Adrenal gland (tissue), 12 donors: ENCODE data around the gene IQCN. TPM values are rescaled to one million over a fixed set of nuclear protein-coding genes. Genes with fewer than 3 reads are reported as not detected.

Experiments
- DNase-seq, 7 donors: peaks; one replicate each; pipeline ENCODE4 v3.0.0-alpha.2; 2019 to 2020
- H3K27ac ChIP-seq, 5 donors: fragments of 200-600 bp; sonication (generic) in 4 of 5; 1 replicate in 3 of 5; 2 replicates in 2 of 5; pipeline versions ENCODE4 v1.5.1 to v1.8.0; 2016 to 2020; ENCODE audit warnings: mild to moderate bottlenecking in 1 of 5
- H3K27me3 ChIP-seq: fragments of 200-600 bp; 2 replicates; pipeline ENCODE4 v1.8.0; 2021
- H3K36me3 ChIP-seq, 2 donors: fragments of 200-600 bp; replicated peaks in 1 of 2; 1 replicate in 1 of 2; 2 replicates in 1 of 2; pipeline versions ENCODE4 v1.5.1 to v1.8.0; 2018 to 2022
- H3K4me1 ChIP-seq, 2 donors: fragments of 200-600 bp; replicated peaks in 1 of 2; 1 replicate in 1 of 2; 2 replicates in 1 of 2; pipeline versions ENCODE4 v1.5.1 to v1.8.0; 2018 to 2021
- H3K4me3 ChIP-seq, 4 donors: fragments of 200-600 bp; sonication (generic) in 3 of 4; one replicate each; pipeline ENCODE4 v1.5.1; 2016 to 2018
- H3K9me3 ChIP-seq, 3 donors: fragments of 200-600 bp; sonication (generic) in 1 of 3; replicated peaks in 1 of 3; 1 replicate in 2 of 3; 2 replicates in 1 of 3; pipeline versions ENCODE4 v1.5.1 to v1.8.0; 2016 to 2021
- CTCF ChIP-seq, 6 experiments: fragments of 450-650 bp in 4 of 6; fragments of 200-600 bp in 2 of 6; sonication (generic) in 1 of 6; IDR thresholded peaks; 1 replicate in 5 of 6; 2 replicates in 1 of 6; pipeline versions ENCODE4 v1.5.1 to v1.8.0; 2016 to 2021; ENCODE audit warnings: antibody characterized with exemption in 6 of 6, mild to moderate bottlenecking in 2 of 6, moderate library complexity in 1 of 6
- POLR2A ChIP-seq, 2 donors: fragments of 450-650 bp; IDR thresholded peaks; one replicate each; pipeline ENCODE4 v1.6.1; 2017; ENCODE audit warnings: antibody characterized with exemption in 2 of 2, mild to moderate bottlenecking in 2 of 2, moderate library complexity in 1 of 2
- WGBS, 4 donors: extraction: QIAGEN DNeasy Blood & Tissue Kit in 2 of 4; methylation state at CpG; one replicate each; pipeline versions ENCODE4 v1.1.5 to v1.1.7; 2013 to 2017; 5-methylcytosine and 5-hydroxymethylcytosine counted together
- intact Hi-C, 2 donors: fragments of 100-400 bp; cut with DNase I; formaldehyde crosslinking; loops; one replicate each; pipeline versions ENCODE4 v1.14.1 to v1.15.0; 2022 to 2023
- polyA plus RNA-seq, 3 donors: library from polyadenylated mRNA; stranded (reverse); fragments of 200-250 nt in 2 of 3; fragments of 350-450 nt in 1 of 3; fragmentation: Illumina TruSeq in 1 of 3; extraction: RNeasy Lipid Tissue Mini Kit (QIAGEN cat#74804) in 1 of 3; gene quantifications; one replicate each; pipeline ENCODE4 v1.2.3, GENCODE V29; 2013 to 2014
- total RNA-seq, 9 donors: library from RNA; depleted of rRNA in 4 of 9; stranded (reverse); fragments of >200 nt in 4 of 9; fragments of 120-200 nt in 1 of 9; fragmentation: NEBNext Ultra II Directional in 1 of 9; extraction: Animal tissue kit (Norgen Biotek cat#: 25700) in 1 of 9; gene quantifications; one replicate each; pipeline versions ENCODE4 v1.1.0 to v1.2.4, GENCODE V29; 2013 to 2023
- donor health status: healthy with polysubstance abuse.
- donor health status: Bipolar disorder and iron deficiency.
- donor health status: DM: yes; HTN: yes; CAD: no.
- donor health status: DM: no; HTN: no; CAD: no.
- donor health status: DM: no; HTN: no; CAD: no.
- donor health status: DM: yes; HTN: yes; CAD: no.

Gene IQCN
- total and polyA plus RNA-seq, 12 donors: 0.30 to 45.2 (median 2.8) TPM

GRCh38 chr19:18300930-18301717 lies 26.9 kb upstream of the IQCN start:
- peak in 1 of 2 donors; percentile 33 for TF ChIP-seq POLR2A (IDR thresholded peaks at IDR 0.05)
- TF ChIP-seq CTCF (IDR thresholded peaks at IDR 0.05): no peak
- Histone ChIP-seq H3K36me3 (no peaks in the 10 kb centered on the region), H3K27me3 (no peaks in the 10 kb centered on the region), H3K27ac (peak overlapping the region; percentile 58 to 99 (median 87)), H3K4me1 (peaks cover 42 to 47% of the 10 kb centered on the region in 2 donors), H3K4me3 (no peak overlapping the region), H3K9me3 (no peaks in the 10 kb centered on the region)
- DNase-seq: peak; percentile 88 to 97 (median 94)
- intact Hi-C loops: no loop called here
- 14 to 33% (median 28%) methylated on average over 8 to 18 of the region's 18 CpGs for WGBS, 4 donors

- Histone ChIP-seq H3K9me3 (no peaks in the 10 kb centered on the region), H3K4me1 (peaks cover 27 to 34% of the 10 kb centered on the region in 2 donors), H3K27ac (no peak overlapping the region), H3K4me3 (no peak overlapping the region), H3K27me3 (no peaks in the 10 kb centered on the region), H3K36me3 (no peaks in the 10 kb centered on the region)
- TF ChIP-seq POLR2A (IDR thresholded peaks at IDR 0.05) (no peak), CTCF (IDR thresholded peaks at IDR 0.05) (no peak)
- DNase-seq: no peak
- WGBS, 4 donors: 94 to 95% (median 94%) methylated on average over 9 of the region's 9 CpGs
- intact Hi-C loops: no loop called here
Observed at GRCh38 chr19:18299654-18300053, 25.4 kb upstream of the IQCN start.

- H3K9me3 ChIP-seq: no peaks in the 10 kb centered on the region
- H3K4me3 ChIP-seq: no peak overlapping the region
- intact Hi-C loops: no loop called here
- no peak for TF ChIP-seq CTCF (IDR thresholded peaks at IDR 0.05)
- no peak for TF ChIP-seq POLR2A (IDR thresholded peaks at IDR 0.05)
- H3K36me3 ChIP-seq: no peaks in the 10 kb centered on the region
- peak overlapping the region in 2 of 5 donors; percentile 22 to 38 for H3K27ac ChIP-seq
- DNase-seq: no peak
- WGBS, 4 donors: 70 to 79% (median 76%) methylated on average over 6 of the region's 6 CpGs
- no peaks in the 10 kb centered on the region for H3K27me3 ChIP-seq
- H3K4me1 ChIP-seq: peaks cover 24 to 30% of the 10 kb centered on the region in 2 donors
Observed at GRCh38 chr19:18298601-18299000, 24.3 kb upstream of the IQCN start.

- no peak overlapping the region for H3K27ac ChIP-seq
Observed at GRCh38 chr19:18297308-18297707, 23.1 kb upstream of the IQCN start.

More at GRCh38 chr19:18297308-18297707, 23.1 kb upstream of the IQCN start:
- TF ChIP-seq POLR2A (IDR thresholded peaks at IDR 0.05): no peak
- Histone ChIP-seq H3K27me3 (no peaks in the 10 kb centered on the region), H3K4me1 (peaks cover 22% of the 10 kb centered on the region in 2 donors), H3K36me3 (no peaks in the 10 kb centered on the region), H3K9me3 (no peaks in the 10 kb centered on the region), H3K4me3 (no peak overlapping the region)
- DNase-seq: no peak
- intact Hi-C loops: no loop called here
- WGBS, 4 donors: 54 to 72% (median 63%) methylated on average over 4 of the region's 4 CpGs
